HPDE6-E6E7 (cell line): ENCODE measurements around the gene MPC2.
"Not testable (repeated sequence)": the region's sequence is repeated elsewhere in the genome, so short reads cannot be mapped to it uniquely, and the experiment has no call there.

Experiments used
- DNase-seq: peaks from one replicate; pipeline ENCODE4 v3.0.0; 2011; ENCODE audit warnings: missing footprints; ENCODE audit errors: extremely low spot score

The MPC2 gene

DNA sequence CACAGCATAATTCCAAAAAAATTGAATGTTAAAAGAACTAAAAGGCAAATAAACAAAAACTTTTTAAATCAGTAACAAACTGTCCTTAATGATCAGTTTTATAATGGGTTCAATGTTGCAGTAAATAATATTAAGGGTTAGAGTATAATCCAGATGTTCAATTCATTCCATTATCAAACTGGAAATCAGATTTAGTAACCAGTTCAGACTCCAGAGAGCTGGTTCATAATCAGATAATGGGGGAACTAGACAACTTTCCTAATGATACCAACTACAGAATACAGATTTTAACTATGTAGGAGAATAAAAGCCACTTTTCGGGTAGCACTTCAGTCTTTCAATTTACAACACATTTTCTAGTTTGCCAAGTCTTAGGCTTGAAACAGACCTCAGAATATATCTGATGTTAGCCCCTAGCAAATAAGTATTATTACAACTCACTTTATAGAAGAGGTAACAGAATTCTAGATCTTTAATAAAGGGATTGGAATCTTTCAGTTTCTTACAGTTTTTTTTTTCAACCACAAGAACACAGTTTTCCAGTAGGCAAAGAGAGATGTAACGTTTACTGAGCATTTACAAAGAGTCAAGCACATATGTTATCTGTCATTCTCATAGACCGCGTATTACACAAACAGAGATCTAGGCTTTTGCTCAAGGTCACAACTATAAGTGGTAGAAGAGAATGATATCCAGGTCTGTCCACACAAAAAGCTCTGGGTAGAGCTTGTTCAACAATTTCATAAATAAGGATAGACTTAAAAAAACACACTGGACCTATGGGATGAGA, 2.3 kb downstream of the MPC2 start:
- DNase-seq: no peak

DNA sequence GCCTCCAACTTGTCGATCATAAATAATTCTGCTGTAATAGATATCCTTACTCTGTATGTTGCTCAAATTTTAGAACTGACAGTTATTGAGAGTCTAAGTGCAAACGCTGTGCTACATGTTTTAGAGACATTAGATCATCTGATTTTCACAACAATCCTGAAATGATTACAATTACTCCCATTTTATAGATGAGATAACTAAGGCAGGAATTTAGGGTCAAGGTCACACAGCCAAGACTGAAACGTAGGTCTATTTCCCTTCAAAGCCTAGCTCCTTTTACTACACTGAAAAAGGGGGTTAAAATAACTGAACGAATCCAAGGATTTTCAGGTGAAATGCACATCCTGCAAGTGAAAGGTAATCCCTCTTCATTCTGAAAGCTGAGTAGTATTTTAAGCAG, 3.1 kb downstream of the MPC2 start:
- DNase-seq: no peak

DNA sequence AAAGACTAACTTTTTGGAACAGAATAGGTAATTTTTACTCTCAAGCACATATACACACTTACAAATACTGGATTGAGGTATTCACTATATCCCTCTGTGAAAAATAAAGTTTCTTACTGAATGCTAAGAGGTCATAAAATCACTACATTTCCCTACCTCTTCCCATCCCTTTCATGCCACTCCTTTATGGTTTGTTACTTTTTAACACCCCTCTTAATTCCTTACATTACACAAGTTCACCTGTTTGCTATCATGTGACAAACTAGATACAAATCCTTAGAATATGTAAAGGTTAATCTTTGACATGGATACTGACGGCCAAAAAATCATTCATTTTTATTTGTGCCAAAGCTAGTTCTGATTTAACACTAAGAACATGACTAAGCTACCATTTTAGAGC, 7.1 kb downstream of the MPC2 start:
- no peak for DNase-seq

DNA sequence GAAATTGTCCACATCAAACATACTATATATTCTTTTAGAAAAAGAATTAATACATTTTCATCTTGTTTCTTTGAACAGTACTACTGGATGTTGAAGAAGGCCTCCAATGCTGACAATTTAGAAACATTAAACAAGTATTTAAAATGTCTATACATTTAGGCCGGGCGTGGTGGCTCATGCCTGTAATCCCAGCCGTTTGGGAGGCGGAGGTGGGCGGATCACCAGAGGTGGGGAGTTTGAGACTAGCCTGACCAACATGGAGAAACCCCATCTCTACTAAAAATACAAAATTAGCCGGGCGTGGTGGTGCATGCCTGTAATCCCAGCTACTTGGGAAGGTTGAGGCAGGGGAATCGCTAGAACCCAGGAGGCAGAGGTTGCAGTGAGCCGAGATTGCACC, 8.0 kb downstream of the MPC2 start:
- not testable (repeated sequence) for DNase-seq

DNA sequence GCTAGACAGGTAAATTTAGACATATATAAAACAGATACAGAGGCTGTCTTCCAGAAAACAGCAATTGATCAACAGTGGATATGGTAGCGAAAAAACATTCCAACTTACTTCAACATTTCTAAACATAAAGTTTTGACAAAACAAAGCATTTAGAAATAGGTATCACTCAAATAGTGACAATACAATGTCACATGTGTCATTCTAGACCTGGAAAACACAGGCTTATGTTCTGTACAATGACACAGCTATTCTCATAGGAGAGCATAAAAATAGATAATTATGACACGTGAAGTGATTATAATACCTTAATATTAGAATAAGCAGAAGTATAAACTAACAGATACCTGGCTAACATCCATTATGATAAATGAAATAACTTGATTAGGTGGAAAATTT, 8.4 kb downstream of the MPC2 start:
- DNase-seq: no peak

DNA sequence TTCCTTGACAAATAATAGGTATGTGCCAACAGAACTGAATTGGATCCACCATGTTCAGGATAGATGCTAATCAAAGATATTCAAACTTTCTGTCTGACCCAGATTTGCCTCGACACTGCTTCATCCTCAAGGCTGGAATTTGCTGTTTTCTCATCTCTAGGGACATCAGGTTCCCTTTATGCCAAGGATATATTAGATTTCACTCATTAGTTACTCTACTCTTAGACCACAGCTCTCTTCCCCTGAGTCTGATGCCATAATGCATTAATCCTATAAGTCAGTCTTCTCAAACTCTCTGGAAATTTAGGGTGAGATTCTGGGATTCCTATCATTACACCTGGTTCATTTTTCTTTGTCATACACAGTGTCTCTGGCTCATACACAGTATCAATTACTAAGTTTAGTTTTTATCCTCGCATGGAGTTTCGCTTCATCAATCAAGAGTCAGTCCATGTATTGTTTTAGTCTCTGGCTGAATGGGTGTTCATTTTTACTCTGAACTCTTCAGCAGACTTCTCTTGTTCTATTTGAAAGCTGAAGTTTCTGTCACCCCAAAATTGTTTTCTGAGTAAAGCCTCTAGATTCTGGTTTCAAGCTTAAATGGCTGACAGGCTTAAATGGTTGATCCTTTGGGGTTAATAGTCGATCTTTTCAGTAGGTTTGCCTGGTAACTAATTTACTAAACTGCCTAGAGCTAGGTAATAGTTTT, 9.7 kb downstream of the MPC2 start:
- no peak for DNase-seq

DNA sequence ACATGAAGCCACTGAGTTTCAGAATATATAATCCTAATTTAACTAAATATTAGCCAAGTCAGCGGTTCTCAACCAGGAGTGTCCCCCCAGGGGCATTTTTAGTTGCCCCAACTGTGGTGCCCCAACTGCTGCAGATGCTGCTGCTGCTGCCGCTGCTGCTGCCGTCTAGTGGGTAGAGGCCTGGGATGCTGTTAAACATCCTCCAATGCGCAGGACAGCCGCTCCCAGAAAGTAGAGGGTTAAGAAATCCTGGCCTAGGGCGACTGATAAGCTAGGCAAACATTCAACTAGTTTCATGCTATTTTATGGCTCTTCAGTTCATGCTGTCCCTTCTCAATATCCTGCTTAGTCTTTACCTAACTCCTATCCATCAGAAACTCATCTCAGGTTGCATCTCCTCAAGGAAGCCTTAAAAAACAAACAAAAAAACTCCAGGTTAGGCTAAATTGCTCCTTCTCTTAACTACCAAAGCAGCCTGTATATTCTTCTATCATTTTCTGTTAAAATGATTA, 10.3 kb downstream of the MPC2 start:
- no peak for DNase-seq

DNA sequence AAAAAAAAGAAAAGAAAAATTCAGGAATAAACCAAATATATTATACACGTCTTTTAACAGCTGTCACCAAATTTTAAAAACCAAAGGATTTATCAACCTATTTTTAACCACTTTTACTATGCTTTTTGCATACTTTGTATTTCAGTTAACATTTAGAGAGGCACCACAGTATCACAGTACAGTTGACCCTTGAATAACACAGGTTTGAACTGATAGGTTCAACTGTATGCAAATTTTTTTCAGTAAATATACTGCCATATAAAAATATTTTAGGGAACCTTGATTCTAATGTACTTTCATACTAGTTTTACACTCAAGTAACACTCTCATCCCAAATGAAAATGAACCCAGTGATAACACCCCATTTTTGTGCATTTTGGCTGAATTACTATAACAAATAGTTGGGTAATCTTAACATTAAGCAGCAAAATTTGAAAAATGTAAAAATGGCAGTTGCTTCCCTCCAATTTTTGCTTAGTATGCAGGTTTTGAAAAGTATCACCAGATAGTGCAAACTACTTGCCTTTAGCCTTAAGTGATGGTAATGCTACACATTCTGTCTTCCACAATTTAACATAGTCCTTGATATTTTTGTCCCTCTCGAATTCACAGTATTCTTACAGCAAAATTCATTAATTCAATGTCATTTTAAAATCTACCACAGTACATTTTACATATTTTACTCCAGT, 12.2 kb downstream of the MPC2 start:
- no peak for DNase-seq

DNA sequence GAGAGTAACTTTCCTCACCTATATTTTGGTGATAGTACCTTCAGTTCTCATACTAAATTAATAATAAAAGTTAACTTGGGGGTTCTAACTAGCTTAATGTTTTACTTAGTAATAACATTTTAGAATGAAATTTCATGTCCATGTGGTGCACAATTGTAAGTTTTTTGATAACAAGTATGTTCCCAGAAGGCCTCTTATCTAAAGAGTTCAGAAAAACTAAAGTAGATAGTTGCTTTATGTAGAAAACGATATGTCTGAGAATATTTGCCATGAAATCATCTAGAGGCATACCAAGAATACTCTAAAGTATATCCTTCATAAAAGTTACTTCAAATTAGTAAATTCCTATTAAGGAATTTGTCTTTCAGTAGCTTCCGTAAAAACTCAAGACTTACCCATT, 12.8 kb downstream of the MPC2 start:
- DNase-seq: no peak

DNA sequence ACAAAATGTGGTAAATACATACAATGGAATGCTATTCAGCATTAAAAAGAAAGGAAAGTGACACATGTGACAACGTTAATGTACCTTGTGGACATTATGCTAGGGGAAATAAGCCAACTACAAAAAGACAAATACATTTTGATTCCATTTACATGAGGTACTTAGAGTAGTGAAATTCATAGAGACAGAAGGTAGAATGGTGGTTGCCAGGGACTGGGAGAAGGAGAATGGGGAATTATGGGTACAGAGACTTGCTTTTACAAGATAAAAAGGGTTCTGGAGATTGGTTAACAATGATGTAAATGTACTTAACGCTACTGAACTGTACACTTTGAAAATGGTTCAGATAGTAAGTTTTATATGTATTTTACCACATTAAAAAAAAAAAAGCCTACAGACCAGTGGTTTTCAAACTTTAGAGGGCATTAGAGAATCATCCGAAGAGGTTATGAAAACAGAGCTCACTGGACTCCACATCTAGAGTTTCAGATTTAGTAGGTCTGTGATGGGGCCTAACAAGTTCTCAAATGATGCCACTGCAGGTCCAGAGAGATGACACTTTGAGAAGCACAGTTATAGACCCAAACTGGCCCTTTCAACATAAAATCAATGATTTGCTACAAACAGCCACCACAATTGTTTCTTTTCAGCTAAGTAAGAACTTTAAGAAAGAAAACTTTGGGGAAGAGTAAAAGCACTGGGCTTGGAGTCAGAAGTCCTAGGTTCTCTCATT, 13.4 kb downstream of the MPC2 start:
- DNase-seq: no peak

DNA sequence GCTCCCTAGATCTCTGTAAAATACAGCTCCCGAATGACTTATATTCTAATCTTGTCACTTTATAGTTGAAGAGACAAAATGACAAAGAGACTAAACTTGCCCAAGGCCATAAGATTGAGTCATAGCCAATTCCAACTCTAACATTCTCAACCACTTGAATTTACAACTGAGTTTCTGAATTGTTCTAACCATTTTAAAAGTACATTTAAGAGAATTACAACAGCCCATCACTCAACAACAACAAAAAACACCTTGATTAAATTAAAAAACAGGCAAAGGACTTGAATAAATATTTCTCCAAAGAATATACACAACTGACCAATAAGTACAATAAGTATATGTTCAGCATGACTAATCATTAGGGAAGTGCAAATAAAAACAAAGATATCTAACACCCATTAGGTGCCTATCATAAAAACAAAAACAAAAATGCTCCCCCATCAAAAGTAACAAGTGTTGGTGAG, 14.2 kb downstream of the MPC2 start:
- no peak for DNase-seq

DNA sequence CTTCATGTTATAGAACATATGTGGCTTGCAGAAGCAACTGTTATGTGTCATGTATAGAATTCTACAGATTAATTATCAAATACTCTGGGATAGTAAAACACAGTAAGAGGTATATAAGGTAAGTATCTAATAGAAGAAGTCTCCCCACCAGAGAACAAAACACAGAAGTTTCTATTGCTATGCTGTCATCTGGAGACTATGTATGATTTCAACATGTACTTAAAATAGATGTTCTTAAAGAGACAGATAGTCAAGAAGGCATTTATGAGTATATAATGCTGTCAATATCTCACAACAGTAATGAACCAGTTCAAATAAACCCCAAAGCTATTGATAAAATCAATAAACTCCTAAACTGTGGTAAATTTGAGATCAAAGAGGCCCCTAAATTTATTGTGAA, 14.8 kb downstream of the MPC2 start:
- DNase-seq: no peak

DNA sequence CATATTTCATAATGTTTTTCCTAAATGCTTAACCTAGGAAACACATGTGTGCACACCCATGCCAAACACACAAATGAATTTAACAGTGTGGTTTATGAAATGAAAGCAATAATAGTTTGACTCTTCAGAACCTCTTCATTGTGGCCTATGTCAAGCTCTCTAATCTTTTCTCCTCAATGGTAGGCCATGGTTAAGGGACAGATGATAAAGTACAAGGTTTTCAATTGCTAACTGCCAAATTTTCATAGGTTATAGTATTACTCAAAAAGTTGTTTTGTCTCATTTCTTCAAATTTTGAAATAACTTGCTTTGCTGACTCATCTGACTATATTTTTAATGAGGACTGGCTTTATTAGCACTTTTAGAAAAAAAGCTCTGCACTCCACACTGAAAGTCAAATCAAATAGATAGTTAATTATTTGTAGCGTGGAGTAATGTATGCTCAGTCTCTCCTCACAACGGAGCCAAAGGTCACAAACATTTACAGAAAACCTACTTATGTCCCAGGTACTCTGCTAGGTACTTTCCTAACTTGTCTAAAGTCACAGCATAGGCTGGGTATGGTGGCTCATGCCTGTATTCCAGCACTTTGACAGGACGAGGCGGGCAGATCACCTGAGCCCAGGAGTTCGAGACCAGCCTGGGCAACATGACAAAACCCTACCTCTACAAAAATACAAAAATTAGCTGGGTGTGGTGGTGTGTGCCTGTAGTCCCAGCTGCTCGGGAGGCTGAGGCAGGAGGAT, 19.9 kb downstream of the MPC2 start:
- DNase-seq: no peak

DNA sequence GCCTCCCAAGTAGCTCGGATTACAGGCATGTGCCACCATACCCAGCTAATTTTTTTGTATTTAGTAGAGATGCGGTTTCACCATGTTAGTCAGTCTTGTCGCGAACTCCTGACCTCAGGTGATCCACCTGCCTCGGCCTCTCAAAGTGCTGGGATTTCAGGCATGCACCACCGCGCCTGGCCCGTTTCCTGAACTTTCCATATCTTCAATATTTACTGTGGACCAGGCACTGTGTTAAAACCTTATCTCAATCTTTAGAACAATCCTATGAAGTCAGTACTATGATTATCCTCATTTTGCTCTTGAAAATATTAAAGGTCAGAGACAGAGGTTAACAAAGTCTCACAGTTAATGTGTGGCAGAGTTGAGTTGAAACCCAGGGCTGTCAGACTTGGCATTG, 21.3 kb downstream of the MPC2 start:
- DNase-seq: no peak

DNA sequence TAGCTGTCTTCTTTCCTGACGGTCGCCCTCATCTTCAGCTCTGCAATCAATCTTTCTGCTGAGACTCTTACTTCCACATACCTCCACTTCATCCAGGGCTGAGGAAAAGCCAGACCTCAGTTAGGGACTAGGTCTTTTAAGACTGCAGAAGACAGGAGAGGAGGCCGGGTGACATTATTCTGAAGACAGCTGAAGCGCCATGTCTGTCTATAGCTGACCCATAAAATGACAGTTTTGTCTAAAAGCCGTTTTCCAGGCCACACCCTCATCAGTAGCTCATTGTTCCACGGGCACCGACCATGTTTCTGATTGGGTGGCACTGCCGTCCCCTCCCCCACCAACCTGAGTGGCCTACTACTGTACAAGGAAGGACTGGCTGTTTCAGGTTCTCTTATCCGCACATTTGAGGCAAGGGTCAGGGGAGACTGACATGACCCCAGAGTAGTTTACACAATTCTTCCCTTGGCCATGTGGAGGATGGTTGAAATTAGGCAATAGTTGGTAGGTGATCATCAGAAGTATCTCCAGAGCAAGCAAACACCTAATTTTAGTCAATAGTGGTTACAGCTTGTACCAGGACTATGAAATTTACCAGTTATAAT, 22.9 kb downstream of the MPC2 start, which contains the start of gene ADCY10:
Gene ADCY10, minus strand, starts transcription at position 240 of the 602 bp plus-strand sequence. CDS start 8,994 bp downstream, outside the sequence.
- DNase-seq: no peak

DNA sequence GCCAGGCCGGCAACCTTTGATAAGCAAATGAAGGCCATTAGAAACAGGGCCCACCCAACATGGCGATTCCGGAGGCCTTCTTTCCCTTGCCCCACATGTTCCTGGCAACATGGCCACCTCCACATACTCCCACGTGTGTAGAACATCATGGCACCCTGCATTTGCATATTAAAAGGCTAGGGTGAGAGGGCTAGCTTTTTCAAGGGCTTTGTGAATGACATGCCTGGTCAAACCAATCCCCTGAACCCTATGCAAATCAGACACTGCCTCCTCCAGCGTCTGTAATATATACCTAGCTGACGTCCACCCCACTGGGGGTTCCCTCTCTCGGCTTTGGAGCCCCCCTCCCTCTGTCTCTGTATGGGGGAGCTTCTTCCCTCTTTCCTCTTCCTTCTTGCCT, 24.6 kb downstream of the MPC2 start:
- DNase-seq: no peak

DNA sequence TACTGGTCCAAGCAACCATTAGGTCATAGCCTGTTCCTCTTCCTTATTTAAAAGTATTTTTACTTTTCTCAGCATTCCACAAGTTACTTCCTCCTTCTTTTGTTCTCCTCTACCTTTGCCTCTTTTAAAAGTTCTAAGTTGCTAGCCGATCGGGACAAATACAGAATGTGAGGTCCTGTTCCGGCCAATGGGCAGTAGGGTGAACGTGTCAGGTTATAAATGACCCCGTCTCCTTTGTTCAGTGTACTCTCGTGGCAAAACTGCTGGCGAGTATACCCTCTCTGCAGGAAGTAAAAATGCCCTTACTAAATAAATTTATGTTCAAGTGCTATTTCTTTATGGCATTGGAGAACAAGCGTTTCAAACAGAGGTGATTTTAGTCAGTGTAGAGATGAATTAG, 25.5 kb downstream of the MPC2 start:
- no peak for DNase-seq

DNA sequence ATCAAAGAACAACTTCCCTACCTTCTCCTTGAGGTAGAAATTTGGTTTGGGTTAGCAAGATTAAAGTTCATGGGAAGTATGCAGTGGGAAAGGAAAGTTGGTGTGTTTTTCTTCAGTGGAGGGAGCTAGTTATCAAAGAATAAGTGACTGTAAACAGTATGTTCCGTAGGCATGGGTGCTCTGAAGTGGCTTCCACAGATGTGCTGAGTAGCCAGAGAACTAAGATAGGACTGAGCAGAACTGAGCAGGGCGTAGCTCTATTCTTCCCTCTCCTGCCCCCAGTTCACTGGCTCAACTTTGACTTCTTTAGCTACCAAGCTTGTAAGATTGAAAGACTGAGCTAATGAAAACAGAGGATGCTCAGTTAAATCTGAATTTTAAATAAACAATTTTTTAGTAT, 26.3 kb downstream of the MPC2 start:
- no peak for DNase-seq

DNA sequence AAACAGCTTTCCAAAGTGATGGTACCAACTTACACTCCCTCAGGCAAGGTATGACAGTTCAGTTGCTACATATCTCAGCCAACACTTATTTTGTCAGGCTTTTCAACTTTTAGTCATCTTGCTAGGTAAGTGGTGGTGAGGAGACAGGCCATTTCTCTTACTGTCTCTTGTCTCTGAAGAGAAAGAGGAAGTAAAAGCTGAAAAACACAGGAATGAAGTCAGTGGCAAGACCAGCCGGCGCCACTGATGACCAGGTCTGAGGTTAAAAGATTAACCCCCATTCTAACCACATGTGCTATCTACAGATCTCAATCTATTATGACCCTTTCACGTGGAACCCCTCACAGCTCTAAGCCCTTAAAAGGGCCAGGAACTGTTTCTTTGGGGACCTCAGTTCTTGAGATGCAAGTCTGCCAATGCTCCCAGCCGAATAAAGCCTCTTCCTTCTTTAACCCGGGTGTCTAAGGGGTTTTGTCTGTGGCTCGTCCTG, 27.1 kb downstream of the MPC2 start:
- no peak for DNase-seq

DNA sequence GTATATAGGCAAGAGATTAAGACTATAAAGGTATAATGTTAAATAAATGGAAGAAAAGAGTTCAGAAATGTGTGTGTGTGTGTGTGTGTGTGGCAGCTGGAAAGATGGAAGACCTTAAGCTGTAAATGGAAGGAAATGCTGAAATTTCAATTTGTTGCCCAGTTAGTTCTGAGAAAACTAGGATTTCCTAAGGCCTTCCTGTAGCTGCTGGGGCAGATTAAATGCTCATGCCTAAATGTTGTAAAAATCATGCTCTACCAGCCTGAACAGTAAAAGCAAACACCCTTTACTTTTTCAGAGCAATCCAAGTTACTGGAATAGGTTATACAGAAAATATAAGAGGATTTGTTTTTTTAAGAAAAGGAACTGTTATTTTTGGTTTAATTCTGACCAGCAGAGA, 31.2 kb downstream of the MPC2 start:
- no peak for DNase-seq
